GM19025 (cell line): Measurements from ENCODE around the gene SLC32A1.

Experiments used
- ATAC-seq: cut with Tn5 transposase; IDR thresholded peaks from one replicate; pipeline ENCODE4 v1.9.1; 2021; ENCODE audit warnings: mild to moderate bottlenecking, low read depth, moderate library complexity; ENCODE audit not compliant: unreplicated experiment

Gene SLC32A1

DNA sequence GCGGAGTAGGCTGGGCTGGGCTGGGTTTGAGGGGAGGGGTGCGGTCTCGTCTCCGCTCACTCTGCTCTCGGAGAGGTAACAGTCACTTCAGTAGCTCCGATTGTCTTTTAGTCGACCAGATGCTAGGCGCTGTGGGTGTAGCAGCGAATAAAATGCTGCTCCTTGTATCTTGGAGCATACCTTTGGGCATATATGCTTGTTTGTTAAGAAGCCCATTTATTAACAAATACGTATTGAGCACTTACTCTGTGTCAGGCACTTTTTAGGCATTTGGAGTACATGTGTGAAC, 24.5 kb downstream of the SLC32A1 start:
- ATAC-seq, result no peak

- ATAC-seq, result no peak
Measured at GRCh38 chr20:38751360-38751976, 27.2 kb downstream of the SLC32A1 start.

GRCh38 chr20:38752029-38752428, 27.7 kb downstream of the SLC32A1 start:
- no peak for ATAC-seq

DNA sequence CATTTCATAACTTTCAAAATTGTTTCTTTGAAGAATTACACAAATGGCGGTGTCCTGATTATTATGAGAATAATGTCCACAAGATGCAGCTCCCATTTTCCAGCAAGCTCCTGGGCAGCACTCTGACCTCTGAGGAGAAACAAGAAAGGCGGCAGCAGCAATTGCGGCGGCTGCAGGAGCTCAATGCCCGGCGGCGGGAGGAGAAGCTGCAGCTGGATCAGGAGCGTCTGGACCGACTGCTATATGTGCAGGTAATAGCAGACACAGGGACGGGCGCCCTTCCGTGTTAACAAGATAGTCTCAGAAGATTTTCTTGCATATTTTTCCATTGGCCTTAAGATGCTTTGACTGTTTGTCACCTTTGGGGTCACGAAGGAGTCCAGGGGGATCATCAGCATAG, 30.6 kb downstream of the SLC32A1 start:
- no peak for ATAC-seq

DNA sequence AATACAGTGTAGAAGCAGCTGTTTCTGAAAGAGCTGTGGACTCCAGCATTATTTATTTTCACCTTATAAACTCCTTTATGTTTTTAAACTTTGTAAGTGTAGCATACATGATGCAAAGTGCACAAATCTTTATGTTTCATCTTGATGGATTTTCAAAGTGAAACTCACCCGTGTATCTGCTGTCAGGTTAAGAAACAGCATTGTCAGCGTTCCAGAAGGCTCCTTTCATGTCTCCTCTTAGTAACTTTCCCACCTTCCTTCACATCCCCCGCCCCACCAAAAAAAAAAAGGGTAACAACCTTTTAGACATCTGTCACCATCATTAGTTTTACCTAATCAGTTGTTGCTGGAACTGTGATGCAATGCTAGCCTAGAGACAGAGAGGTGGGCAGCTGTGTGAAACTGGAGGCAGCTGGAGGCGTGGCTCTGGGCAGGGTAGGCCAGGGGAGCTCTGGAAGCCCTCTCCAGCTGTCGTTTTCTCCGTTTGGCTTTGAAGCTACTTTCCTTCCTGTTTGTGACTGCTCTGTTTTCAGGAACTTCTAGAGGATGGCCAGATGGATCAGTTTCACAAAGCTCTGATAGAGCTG, 31.1 kb downstream of the SLC32A1 start:
- no peak for ATAC-seq

- no peak for ATAC-seq
Measured at GRCh38 chr20:38757145-38757775, 33.0 kb downstream of the SLC32A1 start.

GRCh38 chr20:38759106-38759505, 34.8 kb downstream of the SLC32A1 start:
- ATAC-seq, result no peak

GRCh38 chr20:38760978-38761377, 36.7 kb downstream of the SLC32A1 start:
- ATAC-seq, result no peak

- no peak for ATAC-seq
Measured at GRCh38 chr20:38762174-38762573, 37.9 kb downstream of the SLC32A1 start.

DNA sequence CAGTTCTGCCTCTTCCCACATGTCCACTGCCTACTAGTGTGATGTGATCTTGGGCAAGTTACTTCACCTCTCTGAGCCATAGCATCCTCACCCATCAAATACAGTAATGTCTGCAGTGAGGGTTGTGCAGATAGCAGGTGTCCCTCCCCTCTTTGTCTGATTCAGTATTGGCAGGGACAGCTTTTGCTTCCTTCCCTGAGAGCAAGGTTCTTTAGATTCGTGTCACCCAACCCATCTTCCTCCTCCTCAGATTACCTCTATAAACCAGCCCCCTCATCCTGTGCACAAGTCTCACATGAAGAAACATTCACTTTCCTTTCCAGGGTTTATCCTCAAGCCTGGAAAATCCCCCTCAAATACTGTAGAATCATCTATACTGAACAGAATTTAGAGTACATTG, 39.3 kb downstream of the SLC32A1 start:
- no peak for ATAC-seq

DNA sequence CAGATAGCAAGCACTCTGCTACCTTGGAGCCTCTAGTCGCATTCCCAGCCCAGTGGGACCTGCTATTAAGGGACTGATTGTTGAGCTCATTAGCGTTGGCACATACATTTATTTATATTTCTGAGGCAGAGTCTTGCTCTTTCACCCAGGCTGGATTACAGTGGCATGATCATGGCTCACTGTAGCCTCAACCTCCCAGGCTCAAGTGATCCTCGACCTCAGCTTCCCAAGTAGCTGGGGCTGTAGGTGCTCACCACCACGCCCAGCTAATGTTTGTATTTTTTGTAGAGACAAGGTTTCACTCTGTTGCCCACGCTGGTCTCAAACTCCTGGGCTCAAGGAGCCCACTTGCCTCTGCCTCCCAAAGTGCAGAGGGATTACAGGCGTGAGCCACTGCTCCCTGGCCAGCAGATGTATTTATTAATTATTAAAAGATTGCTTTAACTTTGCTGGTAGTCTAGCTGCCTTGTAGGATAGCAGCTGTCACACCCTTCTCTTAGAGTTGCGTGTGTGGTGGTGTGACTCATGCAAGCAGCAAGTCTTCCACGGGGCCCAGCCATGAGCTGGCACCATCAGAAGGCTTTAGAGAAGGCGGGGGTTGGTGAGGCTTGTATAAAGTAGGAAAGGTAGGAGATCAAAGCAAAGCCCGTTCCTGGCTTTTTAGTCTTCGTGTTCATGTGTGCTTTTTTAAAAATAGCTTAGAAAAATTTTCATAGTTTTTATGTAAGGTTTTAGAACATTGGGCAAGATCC, 40.5 kb downstream of the SLC32A1 start:
- no peak for ATAC-seq

- ATAC-seq, result no peak
Measured at GRCh38 chr20:38766071-38766470, 41.8 kb downstream of the SLC32A1 start.

GRCh38 chr20:38769376-38770295, 45.4 kb downstream of the SLC32A1 start:
- no peak for ATAC-seq

GRCh38 chr20:38770546-38770945, 46.3 kb downstream of the SLC32A1 start:
- ATAC-seq, result no peak

- ATAC-seq, result no peak
Measured at GRCh38 chr20:38770970-38771369, 46.7 kb downstream of the SLC32A1 start.

GRCh38 chr20:38771621-38772020, 47.3 kb downstream of the SLC32A1 start:
- ATAC-seq, result no peak

DNA sequence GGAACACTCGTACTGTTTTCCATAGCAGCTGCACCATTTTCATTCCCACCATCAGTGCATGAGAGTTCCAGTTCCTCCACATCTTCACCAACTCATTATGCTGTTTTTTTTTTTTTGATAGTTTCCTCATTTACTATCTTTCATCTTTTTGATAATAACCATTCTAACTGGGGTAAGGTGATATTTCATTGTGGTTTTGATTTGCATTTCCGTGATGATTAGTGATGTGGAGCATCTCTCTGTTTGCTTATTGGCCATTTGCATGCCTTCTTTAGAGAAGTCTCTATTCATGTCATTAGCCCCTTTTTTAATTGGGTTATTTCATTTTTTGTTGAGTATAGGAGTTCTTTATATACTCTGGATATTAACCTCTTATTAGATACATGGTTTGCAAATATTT, 49.9 kb downstream of the SLC32A1 start:
- no peak for ATAC-seq

GRCh38 chr20:38776363-38776762, 52.1 kb downstream of the SLC32A1 start:
- ATAC-seq, result no peak
